ENCODE results near the gene LPAR5.

LPAR5 gene

GRCh38 chr12:6635856-6636531, at the start of gene LPAR5:
LPAR5 (minus strand) TSS chr12:6635959; CDS start chr12:6621248, 14,711 bp downstream.
- no peak for DNase-seq

GRCh38 chr12:6684609-6685008, 48.9 kb upstream of the LPAR5 start:
- no peak for DNase-seq

- no peak for DNase-seq
Observed at GRCh38 chr12:6676962-6677361, 41.2 kb upstream of the LPAR5 start.

- no peak for DNase-seq
Observed at GRCh38 chr12:6672143-6672542, 36.4 kb upstream of the LPAR5 start.

- DNase-seq, result no peak
Observed at GRCh38 chr12:6667559-6668210, 31.9 kb upstream of the LPAR5 start.

GRCh38 chr12:6666211-6666610, 30.5 kb upstream of the LPAR5 start:
- DNase-seq, result no peak

GRCh38 chr12:6664902-6665301, 29.1 kb upstream of the LPAR5 start:
- no peak for DNase-seq

- DNase-seq, result peak; percentile 87
Observed at GRCh38 chr12:6662906-6663742, 27.4 kb upstream of the LPAR5 start, which contains the start of gene ING4. ING4 (minus strand) TSS chr12:6663119; CDS start chr12:6663101, 18 bp downstream.

- DNase-seq, result no peak
Observed at GRCh38 chr12:6662602-6662905, 26.8 kb upstream of the LPAR5 start.

- no peak for DNase-seq
Observed at GRCh38 chr12:6653987-6654386, 18.2 kb upstream of the LPAR5 start.

GRCh38 chr12:6653342-6653741, 17.6 kb upstream of the LPAR5 start:
- no peak for DNase-seq

- no peak for DNase-seq
Observed at GRCh38 chr12:6652391-6652790, 16.6 kb upstream of the LPAR5 start.

- no peak for DNase-seq
Observed at GRCh38 chr12:6650832-6651231, 15.1 kb upstream of the LPAR5 start.

- DNase-seq, result no peak
Observed at GRCh38 chr12:6647083-6647604, 11.4 kb upstream of the LPAR5 start, which contains the start of gene ACRBP. ACRBP (minus strand) TSS chr12:6647432; CDS start chr12:6647366, 66 bp downstream.

- no peak for DNase-seq
Observed at GRCh38 chr12:6646276-6647082, 10.7 kb upstream of the LPAR5 start.

GRCh38 chr12:6644903-6645302, 9.1 kb upstream of the LPAR5 start:
- DNase-seq, result no peak

GRCh38 chr12:6644257-6644596, 8.5 kb upstream of the LPAR5 start:
- no peak for DNase-seq

- no peak for DNase-seq
Observed at GRCh38 chr12:6643569-6644256, 8.0 kb upstream of the LPAR5 start.

- no peak for DNase-seq
Observed at GRCh38 chr12:6641131-6641530, 5.4 kb upstream of the LPAR5 start.

GRCh38 chr12:6640497-6640896, 4.7 kb upstream of the LPAR5 start:
- DNase-seq, result no peak

- no peak for DNase-seq
Observed at GRCh38 chr12:6639151-6639801, 3.5 kb upstream of the LPAR5 start.

- no peak for DNase-seq
Observed at GRCh38 chr12:6638305-6638704, 2.5 kb upstream of the LPAR5 start.
